ENCODE results near the gene CPT2. TPM values are rescaled to one million over a fixed set of nuclear protein-coding genes. Genes with fewer than 3 reads are reported as not detected.

Gene CPT2
- total and polyA plus RNA-seq, 2 of the 13 experiments (the other 11 are each of a cell fraction or from before 2014, with no cell fraction given), result 12.6 to 14.6 TPM

DNA sequence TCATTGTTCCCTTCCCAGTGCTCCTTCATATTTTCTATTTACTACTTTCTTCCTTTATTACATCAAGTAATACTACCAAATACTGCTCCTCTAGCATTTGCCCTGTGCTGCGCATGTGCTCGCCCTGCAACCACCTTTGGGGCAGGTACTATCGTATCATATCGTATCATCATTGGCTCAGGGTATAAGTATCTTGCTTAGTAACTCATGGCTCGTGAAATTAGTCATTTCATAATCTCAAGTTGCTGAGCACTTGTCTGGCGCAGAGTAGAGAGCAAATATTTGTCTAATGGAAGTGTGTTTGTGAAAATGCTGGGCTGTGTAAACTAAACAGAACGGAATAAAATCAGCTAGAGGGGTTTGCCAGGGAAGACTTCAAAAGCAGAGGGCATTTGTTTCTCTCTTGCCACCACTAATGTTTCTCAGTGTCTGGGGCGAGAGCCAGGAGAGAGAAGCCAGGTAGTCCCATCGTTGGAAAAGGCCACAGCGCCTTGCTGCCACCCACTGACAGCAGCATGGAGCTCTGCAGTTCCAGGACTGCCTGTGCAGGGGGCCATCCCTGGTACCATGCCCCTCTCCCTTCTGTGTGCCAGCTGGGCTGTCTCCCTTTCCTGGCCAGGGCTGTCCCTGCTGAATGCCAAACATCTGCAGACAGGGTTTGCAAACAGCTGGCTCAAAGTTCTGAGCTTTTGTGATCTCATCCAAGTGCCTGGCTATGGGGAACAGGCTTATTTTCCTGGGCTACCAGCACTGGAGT lies 20.0 kb upstream of the CPT2 start (continued):
- TF ChIP-seq, protein P1, sequence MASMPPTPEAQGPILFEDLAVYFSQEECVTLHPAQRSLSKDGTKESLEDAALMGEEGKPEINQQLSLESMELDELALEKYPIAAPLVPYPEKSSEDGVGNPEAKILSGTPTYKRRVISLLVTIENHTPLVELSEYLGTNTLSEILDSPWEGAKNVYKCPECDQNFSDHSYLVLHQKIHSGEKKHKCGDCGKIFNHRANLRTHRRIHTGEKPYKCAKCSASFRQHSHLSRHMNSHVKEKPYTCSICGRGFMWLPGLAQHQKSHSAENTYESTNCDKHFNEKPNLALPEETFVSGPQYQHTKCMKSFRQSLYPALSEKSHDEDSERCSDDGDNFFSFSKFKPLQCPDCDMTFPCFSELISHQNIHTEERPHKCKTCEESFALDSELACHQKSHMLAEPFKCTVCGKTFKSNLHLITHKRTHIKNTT (CRISPR knock-in tag; IDR thresholded peaks at IDR 0.05), result no peak
- TF ChIP-seq, protein P2, sequence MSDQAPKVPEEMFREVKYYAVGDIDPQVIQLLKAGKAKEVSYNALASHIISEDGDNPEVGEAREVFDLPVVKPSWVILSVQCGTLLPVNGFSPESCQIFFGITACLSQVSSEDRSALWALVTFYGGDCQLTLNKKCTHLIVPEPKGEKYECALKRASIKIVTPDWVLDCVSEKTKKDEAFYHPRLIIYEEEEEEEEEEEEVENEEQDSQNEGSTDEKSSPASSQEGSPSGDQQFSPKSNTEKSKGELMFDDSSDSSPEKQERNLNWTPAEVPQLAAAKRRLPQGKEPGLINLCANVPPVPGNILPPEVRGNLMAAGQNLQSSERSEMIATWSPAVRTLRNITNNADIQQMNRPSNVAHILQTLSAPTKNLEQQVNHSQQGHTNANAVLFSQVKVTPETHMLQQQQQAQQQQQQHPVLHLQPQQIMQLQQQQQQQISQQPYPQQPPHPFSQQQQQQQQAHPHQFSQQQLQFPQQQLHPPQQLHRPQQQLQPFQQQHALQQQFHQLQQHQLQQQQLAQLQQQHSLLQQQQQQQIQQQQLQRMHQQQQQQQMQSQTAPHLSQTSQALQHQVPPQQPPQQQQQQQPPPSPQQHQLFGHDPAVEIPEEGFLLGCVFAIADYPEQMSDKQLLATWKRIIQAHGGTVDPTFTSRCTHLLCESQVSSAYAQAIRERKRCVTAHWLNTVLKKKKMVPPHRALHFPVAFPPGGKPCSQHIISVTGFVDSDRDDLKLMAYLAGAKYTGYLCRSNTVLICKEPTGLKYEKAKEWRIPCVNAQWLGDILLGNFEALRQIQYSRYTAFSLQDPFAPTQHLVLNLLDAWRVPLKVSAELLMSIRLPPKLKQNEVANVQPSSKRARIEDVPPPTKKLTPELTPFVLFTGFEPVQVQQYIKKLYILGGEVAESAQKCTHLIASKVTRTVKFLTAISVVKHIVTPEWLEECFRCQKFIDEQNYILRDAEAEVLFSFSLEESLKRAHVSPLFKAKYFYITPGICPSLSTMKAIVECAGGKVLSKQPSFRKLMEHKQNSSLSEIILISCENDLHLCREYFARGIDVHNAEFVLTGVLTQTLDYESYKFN (CRISPR knock-in tag; conservative IDR thresholded peaks at IDR 0.05), result peak; percentile 22; the same call in 1 of the 2 replicates
- TF ChIP-seq, protein P3, sequence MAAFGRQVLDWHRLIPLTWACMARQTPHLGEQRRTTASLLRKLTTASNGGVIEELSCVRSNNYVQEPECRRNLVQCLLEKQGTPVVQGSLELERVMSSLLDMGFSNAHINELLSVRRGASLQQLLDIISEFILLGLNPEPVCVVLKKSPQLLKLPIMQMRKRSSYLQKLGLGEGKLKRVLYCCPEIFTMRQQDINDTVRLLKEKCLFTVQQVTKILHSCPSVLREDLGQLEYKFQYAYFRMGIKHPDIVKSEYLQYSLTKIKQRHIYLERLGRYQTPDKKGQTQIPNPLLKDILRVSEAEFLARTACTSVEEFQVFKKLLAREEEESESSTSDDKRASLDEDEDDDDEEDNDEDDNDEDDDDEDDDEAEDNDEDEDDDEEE (CRISPR knock-in tag; IDR thresholded peaks at IDR 0.05), result no peak; the same call in 1 of the 2 replicates
- no peak for TF ChIP-seq SNRNP70 (IDR thresholded peaks at IDR 0.05; ENCODE audit: low read depth, low read length)
- no peak for TF ChIP-seq ZNF766 (CRISPR knock-in tag; IDR thresholded peaks at IDR 0.05; ENCODE audit: borderline replicate concordance)
- TF ChIP-seq PHB2 (IDR thresholded peaks at IDR 0.05; ENCODE audit: partially characterized antibody), result no peak
- no peak for TF ChIP-seq TCF7L2 (IDR thresholded peaks at IDR 0.05; ENCODE audit: low read depth, low read length)
- no peak for TF ChIP-seq MAFK (conservative IDR thresholded peaks at IDR 0.05 in 1 of 2, IDR thresholded peaks at IDR 0.05 in 1 of 2; ENCODE audit: low read length in 2 of 2)
- TF ChIP-seq XBP1 (CRISPR knock-in tag; IDR thresholded peaks at IDR 0.05), result no peak
- no peak for TF ChIP-seq ZFP36 (IDR thresholded peaks at IDR 0.05; ENCODE audit: borderline replicate concordance, low read depth, low read length, partially characterized antibody)
- no peak for TF ChIP-seq HMG20B (CRISPR knock-in tag; conservative IDR thresholded peaks at IDR 0.05)
- TF ChIP-seq EED (CRISPR knock-in tag; IDR thresholded peaks at IDR 0.05), result no peak
- no peak for TF ChIP-seq ZC3H13 (CRISPR knock-in tag; IDR thresholded peaks at IDR 0.05)
- TF ChIP-seq ZNF253 (CRISPR knock-in tag; IDR thresholded peaks at IDR 0.05; ENCODE audit: borderline replicate concordance), result no peak
- TF ChIP-seq CCDC6 (CRISPR knock-in tag; IDR thresholded peaks at IDR 0.05), result no peak
- TF ChIP-seq MATR3 (CRISPR knock-in tag; IDR thresholded peaks at IDR 0.05), result no peak
- TF ChIP-seq, protein P4, sequence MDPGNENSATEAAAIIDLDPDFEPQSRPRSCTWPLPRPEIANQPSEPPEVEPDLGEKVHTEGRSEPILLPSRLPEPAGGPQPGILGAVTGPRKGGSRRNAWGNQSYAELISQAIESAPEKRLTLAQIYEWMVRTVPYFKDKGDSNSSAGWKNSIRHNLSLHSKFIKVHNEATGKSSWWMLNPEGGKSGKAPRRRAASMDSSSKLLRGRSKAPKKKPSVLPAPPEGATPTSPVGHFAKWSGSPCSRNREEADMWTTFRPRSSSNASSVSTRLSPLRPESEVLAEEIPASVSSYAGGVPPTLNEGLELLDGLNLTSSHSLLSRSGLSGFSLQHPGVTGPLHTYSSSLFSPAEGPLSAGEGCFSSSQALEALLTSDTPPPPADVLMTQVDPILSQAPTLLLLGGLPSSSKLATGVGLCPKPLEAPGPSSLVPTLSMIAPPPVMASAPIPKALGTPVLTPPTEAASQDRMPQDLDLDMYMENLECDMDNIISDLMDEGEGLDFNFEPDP (CRISPR knock-in tag; conservative IDR thresholded peaks at IDR 0.05), result no peak
- peak; percentile 28; the same call in 1 of the 2 replicates for TF ChIP-seq MTA1 (CRISPR knock-in tag; IDR thresholded peaks at IDR 0.05; ENCODE audit: borderline replicate concordance)
- TF ChIP-seq, protein P5, sequence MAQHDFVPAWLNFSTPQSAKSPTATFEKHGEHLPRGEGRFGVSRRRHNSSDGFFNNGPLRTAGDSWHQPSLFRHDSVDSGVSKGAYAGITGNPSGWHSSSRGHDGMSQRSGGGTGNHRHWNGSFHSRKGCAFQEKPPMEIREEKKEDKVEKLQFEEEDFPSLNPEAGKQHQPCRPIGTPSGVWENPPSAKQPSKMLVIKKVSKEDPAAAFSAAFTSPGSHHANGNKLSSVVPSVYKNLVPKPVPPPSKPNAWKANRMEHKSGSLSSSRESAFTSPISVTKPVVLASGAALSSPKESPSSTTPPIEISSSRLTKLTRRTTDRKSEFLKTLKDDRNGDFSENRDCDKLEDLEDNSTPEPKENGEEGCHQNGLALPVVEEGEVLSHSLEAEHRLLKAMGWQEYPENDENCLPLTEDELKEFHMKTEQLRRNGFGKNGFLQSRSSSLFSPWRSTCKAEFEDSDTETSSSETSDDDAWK (CRISPR knock-in tag; IDR thresholded peaks at IDR 0.05), result no peak
- TF ChIP-seq CBX2 (IDR thresholded peaks at IDR 0.05; ENCODE audit: low read depth, low read length), result no peak
- no peak for TF ChIP-seq CBX2 (CRISPR knock-in tag; IDR thresholded peaks at IDR 0.05; ENCODE audit: low read depth)
